ENCODE results near the gene HMGCL.
A peak's percentile ranks its signal among the peaks of the same experiment; 100 is the strongest.
"Not testable (repeated sequence)": the region's sequence is repeated elsewhere in the genome, so short reads cannot be mapped to it uniquely, and the experiment has no call there.

The HMGCL gene

GRCh38 chr1:23807453-23807852 is 17.8 kb downstream of the HMGCL start:
- DNase-seq (ENCODE audit: low read depth, low spot score) = no peak
- no peaks in the 10 kb centered on the region for H3K27me3 ChIP-seq (ENCODE audit: control insufficient read depth, insufficient read depth, low read length)
- H3K27ac ChIP-seq (ENCODE audit: low read length) = no peak overlapping the region
- no peak overlapping the region for H3K4me3 ChIP-seq (ENCODE audit: low read length)
- no peaks in the 10 kb centered on the region for H3K9me3 ChIP-seq (ENCODE audit: control insufficient read depth, insufficient read depth, low read length)
- no peaks in the 10 kb centered on the region for H3K4me1 ChIP-seq (ENCODE audit: control insufficient read depth, insufficient read depth, low read length)
- H3K36me3 ChIP-seq (ENCODE audit: control insufficient read depth, insufficient read depth, low read length) = no peaks in the 10 kb centered on the region
- WGBS (ENCODE audit: insufficient coverage, insufficient read length) = no CpG with 5 or more reads among the region's 3 CpGs

DNA sequence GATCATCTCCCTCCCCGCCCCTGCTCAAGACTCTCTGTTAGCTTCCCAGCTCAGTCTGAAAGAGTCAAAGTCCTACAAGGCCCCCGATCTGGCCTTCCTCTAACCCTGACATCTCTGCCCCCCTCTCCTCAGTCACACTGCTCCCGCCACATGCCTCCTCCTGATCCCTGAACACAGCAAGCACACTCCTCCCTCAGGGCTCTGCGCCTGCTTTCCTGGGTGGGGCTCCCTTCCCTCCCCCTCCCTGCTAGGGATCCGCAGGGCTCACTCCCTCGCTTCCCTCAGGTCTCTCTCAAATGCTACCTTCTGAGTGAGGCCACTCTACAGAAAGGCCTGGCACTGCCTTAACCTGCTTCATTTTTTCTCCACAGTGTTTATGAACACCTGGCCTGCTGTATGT is 18.9 kb downstream of the HMGCL start:
- WGBS (ENCODE audit: insufficient coverage, insufficient read length) = no CpG with 5 or more reads among the region's 6 CpGs
- Histone ChIP-seq H3K9me3 (ENCODE audit: control insufficient read depth, insufficient read depth, low read length) (no peaks in the 10 kb centered on the region), H3K36me3 (ENCODE audit: control insufficient read depth, insufficient read depth, low read length) (no peaks in the 10 kb centered on the region), H3K4me1 (ENCODE audit: control insufficient read depth, insufficient read depth, low read length) (no peaks in the 10 kb centered on the region), H3K4me3 (ENCODE audit: low read length) (no peak overlapping the region), H3K27ac (ENCODE audit: low read length) (no peak overlapping the region), H3K27me3 (ENCODE audit: control insufficient read depth, insufficient read depth, low read length) (no peaks in the 10 kb centered on the region)
- DNase-seq (ENCODE audit: low read depth, low spot score) = no peak

- no peak for DNase-seq (ENCODE audit: low read depth, low spot score)
- WGBS (ENCODE audit: insufficient coverage, insufficient read length) = no CpG with 5 or more reads among the region's 2 CpGs
- no peaks in the 10 kb centered on the region for H3K36me3 ChIP-seq (ENCODE audit: control insufficient read depth, insufficient read depth, low read length)
Measured at GRCh38 chr1:23805025-23805424, 20.2 kb downstream of the HMGCL start.

GRCh38 chr1:23804183-23804835 is 20.9 kb downstream of the HMGCL start:
- Histone ChIP-seq H3K4me1 (ENCODE audit: control insufficient read depth, insufficient read depth, low read length) (peaks cover under 1% of the 10 kb centered on the region; the same call in 1 of the 2 replicates), H3K27ac (ENCODE audit: low read length) (no peak overlapping the region), H3K4me3 (ENCODE audit: low read length) (no peak overlapping the region), H3K27me3 (ENCODE audit: control insufficient read depth, insufficient read depth, low read length) (no peaks in the 10 kb centered on the region), H3K36me3 (ENCODE audit: control insufficient read depth, insufficient read depth, low read length) (no peaks in the 10 kb centered on the region), H3K9me3 (ENCODE audit: control insufficient read depth, insufficient read depth, low read length) (no peaks in the 10 kb centered on the region)
- no peak for DNase-seq (ENCODE audit: low read depth, low spot score)
- no CpG with 5 or more reads among the region's 7 CpGs for WGBS (ENCODE audit: insufficient coverage, insufficient read length)

More at GRCh38 chr1:23805025-23805424, 20.2 kb downstream of the HMGCL start:
- H3K27ac ChIP-seq (ENCODE audit: low read length) = no peak overlapping the region
- H3K27me3 ChIP-seq (ENCODE audit: control insufficient read depth, insufficient read depth, low read length) = no peaks in the 10 kb centered on the region
- H3K4me1 ChIP-seq (ENCODE audit: control insufficient read depth, insufficient read depth, low read length) = no peaks in the 10 kb centered on the region
- H3K9me3 ChIP-seq (ENCODE audit: control insufficient read depth, insufficient read depth, low read length) = no peaks in the 10 kb centered on the region
- no peak overlapping the region for H3K4me3 ChIP-seq (ENCODE audit: low read length)

DNA sequence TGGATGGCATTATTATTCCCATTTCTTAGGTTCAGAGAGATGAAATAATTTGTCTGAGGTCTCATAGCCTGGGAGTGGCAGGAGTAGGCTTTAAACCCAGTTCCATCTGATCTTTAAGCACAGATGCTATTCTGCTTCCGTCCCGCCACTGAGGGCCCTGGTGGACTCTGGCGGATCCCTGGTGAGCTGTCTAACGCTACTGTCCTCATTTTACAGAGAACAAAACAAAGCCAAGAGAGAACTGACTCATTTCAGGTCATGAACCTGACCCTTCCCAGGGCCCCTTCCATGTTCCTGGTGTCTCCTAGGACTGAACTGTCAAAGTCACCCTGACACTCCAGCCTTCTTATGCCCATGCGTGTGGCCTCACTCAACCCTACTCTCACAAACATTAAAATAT is 21.6 kb downstream of the HMGCL start:
- no peaks in the 10 kb centered on the region for H3K9me3 ChIP-seq (ENCODE audit: control insufficient read depth, insufficient read depth, low read length)
- WGBS (ENCODE audit: insufficient coverage, insufficient read length) = 100% methylated on average over 1 of the region's 5 CpGs
- no peak overlapping the region for H3K27ac ChIP-seq (ENCODE audit: low read length)
- peaks cover 5% of the 10 kb centered on the region; the same call in 1 of the 2 replicates for H3K4me1 ChIP-seq (ENCODE audit: control insufficient read depth, insufficient read depth, low read length)
- H3K4me3 ChIP-seq (ENCODE audit: low read length) = no peak overlapping the region
- peaks cover 1% of the 10 kb centered on the region; the same call in 1 of the 2 replicates for H3K36me3 ChIP-seq (ENCODE audit: control insufficient read depth, insufficient read depth, low read length)
- no peak for DNase-seq (ENCODE audit: low read depth, low spot score)
- no peaks in the 10 kb centered on the region for H3K27me3 ChIP-seq (ENCODE audit: control insufficient read depth, insufficient read depth, low read length)

DNA sequence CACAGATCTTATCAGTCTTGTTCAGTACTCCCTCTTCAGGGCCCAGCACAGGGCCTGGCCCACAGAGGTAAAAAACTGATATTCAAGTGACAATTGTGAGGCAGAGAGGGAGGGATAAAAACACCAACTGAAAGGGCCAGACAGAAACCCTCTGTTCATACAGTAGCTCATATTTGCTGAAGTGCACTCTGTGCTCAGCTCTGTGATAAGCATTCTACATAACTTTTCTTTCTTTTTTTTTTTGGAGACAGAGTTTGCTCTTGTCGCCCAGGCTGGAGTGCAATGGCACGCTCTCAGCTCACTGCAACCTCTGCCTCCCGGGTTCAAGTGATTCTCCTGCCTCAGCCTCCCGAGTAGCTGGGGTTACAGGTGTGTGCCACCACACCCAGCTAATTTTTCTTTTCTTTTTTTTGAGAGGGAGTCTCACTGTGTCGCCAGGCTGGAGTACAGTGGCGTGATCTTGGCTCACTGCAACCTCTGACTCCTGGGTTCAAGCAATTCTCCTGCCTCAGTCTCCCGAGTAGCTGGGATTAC is 22.4 kb downstream of the HMGCL start:
- not testable (repeated sequence) for H3K4me3 ChIP-seq (ENCODE audit: low read length); DNase-seq (ENCODE audit: low read depth, low spot score); H3K36me3 ChIP-seq (ENCODE audit: control insufficient read depth, insufficient read depth, low read length); H3K27ac ChIP-seq (ENCODE audit: low read length); H3K27me3 ChIP-seq (ENCODE audit: control insufficient read depth, insufficient read depth, low read length); H3K4me1 ChIP-seq (ENCODE audit: control insufficient read depth, insufficient read depth, low read length); H3K9me3 ChIP-seq (ENCODE audit: control insufficient read depth, insufficient read depth, low read length)
- no CpG with 5 or more reads among the region's 7 CpGs for WGBS (ENCODE audit: insufficient coverage, insufficient read length)

GRCh38 chr1:23801876-23802275 is 23.4 kb downstream of the HMGCL start:
- H3K27ac ChIP-seq (ENCODE audit: low read length) = no peak overlapping the region
- no peaks in the 10 kb centered on the region for H3K27me3 ChIP-seq (ENCODE audit: control insufficient read depth, insufficient read depth, low read length)
- WGBS (ENCODE audit: insufficient coverage, insufficient read length) = no CpG with 5 or more reads among the region's 10 CpGs
- H3K4me3 ChIP-seq (ENCODE audit: low read length) = no peak overlapping the region
- no peaks in the 10 kb centered on the region for H3K9me3 ChIP-seq (ENCODE audit: control insufficient read depth, insufficient read depth, low read length)
- H3K36me3 ChIP-seq (ENCODE audit: control insufficient read depth, insufficient read depth, low read length) = peaks cover 17% of the 10 kb centered on the region
- DNase-seq (ENCODE audit: low read depth, low spot score) = no peak
- H3K4me1 ChIP-seq (ENCODE audit: control insufficient read depth, insufficient read depth, low read length) = peaks cover 5% of the 10 kb centered on the region; the same call in 1 of the 2 replicates

GRCh38 chr1:23801338-23801748 is 23.9 kb downstream of the HMGCL start:
- peaks cover 5% of the 10 kb centered on the region; the same call in 1 of the 2 replicates for H3K4me1 ChIP-seq (ENCODE audit: control insufficient read depth, insufficient read depth, low read length)
- no peak for DNase-seq (ENCODE audit: low read depth, low spot score)
- no peaks in the 10 kb centered on the region for H3K27me3 ChIP-seq (ENCODE audit: control insufficient read depth, insufficient read depth, low read length)
- no CpG with 5 or more reads among the region's 19 CpGs for WGBS (ENCODE audit: insufficient coverage, insufficient read length)
- H3K4me3 ChIP-seq (ENCODE audit: low read length) = peak overlapping the region; percentile 72; the same call in 1 of the 2 replicates
- no peak overlapping the region for H3K27ac ChIP-seq (ENCODE audit: low read length)
- H3K36me3 ChIP-seq (ENCODE audit: control insufficient read depth, insufficient read depth, low read length) = peaks cover 20% of the 10 kb centered on the region
- H3K9me3 ChIP-seq (ENCODE audit: control insufficient read depth, insufficient read depth, low read length) = no peaks in the 10 kb centered on the region

- peaks cover 26% of the 10 kb centered on the region for H3K36me3 ChIP-seq (ENCODE audit: control insufficient read depth, insufficient read depth, low read length)
- no CpG with 5 or more reads among the region's 82 CpGs for WGBS (ENCODE audit: insufficient coverage, insufficient read length)
- no peak within 1 kb of the TSS for H3K27ac ChIP-seq (ENCODE audit: low read length)
- no peaks in the 10 kb centered on the region for H3K9me3 ChIP-seq (ENCODE audit: control insufficient read depth, insufficient read depth, low read length)
- no peak for DNase-seq (ENCODE audit: low read depth, low spot score)
- no peaks in the 10 kb centered on the region for H3K27me3 ChIP-seq (ENCODE audit: control insufficient read depth, insufficient read depth, low read length)
- H3K4me1 ChIP-seq (ENCODE audit: control insufficient read depth, insufficient read depth, low read length) = peaks cover 5% of the 10 kb centered on the region; the same call in 1 of the 2 replicates
- peak within 1 kb of the TSS; percentile 72 for H3K4me3 ChIP-seq (ENCODE audit: low read length)
Measured at GRCh38 chr1:23800400-23801337, 24.6 kb downstream of the HMGCL start, which contains the start of gene GALE. GALE (minus strand) TSS chr1:23800754; CDS start chr1:23799007, 1,747 bp downstream.

All from iPS DF 6.9 (cell line).